Fibroblast of pulmonary artery (primary cell): ENCODE data around the gene EHD1.

Experiments used
- DNase-seq: peaks from one replicate; pipeline ENCODE4 v3.0.0-alpha.2; 2010; ENCODE audit warnings: low read depth
- H3K4me3 ChIP-seq: replicated peaks from 2 replicates; pipeline ENCODE4 v1.5.1; 2011; ENCODE audit warnings: low read depth, mild to moderate bottlenecking, control low read depth, low read length, moderate library complexity
- TF ChIP-seq, protein P1 (sequence below): IDR thresholded peaks from 2 replicates; pipeline ENCODE4 v1.5.1; 2011; ENCODE audit warnings: mild to moderate bottlenecking, control low read depth, low read length, inconsistent platforms; ENCODE audit errors: missing control alignments

Gene EHD1

DNA sequence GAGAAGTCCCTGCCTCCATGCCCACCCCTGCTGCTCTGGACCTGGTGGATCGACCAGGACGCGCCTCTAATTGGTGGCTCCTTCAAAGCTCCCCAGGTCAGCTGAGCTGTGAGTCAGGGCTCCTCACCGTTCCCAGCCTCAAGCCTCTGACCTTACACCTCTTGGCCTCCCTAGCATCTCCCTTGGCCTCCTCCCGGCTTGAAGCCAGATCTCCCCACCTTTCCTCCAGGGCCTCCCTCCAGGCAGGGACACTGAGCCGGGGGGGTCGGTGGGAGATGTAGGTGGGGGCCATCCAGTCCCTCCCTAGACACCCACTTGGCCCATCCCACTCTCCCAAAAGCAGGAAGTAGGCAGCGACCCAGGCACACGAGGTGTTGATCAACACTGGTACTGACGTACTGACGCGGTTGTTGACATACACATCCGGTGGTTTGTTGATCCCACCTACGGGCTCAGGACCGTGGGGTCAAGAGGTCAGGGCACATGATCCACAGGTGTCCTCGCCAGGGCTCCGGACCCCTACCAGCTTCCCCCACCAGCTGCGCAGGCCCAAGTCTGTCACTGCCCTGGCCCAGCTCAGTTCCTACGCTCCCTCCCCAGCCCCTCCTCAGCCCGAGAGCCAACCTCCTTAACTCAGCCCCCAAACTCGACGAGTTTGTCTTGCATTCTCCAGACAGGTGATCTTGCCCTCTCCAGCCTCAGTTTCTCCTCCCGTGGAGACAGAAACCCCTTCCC lies 37.8 kb upstream of the EHD1 start:
- DNase-seq, result peak; percentile 59
- TF ChIP-seq, protein P1, sequence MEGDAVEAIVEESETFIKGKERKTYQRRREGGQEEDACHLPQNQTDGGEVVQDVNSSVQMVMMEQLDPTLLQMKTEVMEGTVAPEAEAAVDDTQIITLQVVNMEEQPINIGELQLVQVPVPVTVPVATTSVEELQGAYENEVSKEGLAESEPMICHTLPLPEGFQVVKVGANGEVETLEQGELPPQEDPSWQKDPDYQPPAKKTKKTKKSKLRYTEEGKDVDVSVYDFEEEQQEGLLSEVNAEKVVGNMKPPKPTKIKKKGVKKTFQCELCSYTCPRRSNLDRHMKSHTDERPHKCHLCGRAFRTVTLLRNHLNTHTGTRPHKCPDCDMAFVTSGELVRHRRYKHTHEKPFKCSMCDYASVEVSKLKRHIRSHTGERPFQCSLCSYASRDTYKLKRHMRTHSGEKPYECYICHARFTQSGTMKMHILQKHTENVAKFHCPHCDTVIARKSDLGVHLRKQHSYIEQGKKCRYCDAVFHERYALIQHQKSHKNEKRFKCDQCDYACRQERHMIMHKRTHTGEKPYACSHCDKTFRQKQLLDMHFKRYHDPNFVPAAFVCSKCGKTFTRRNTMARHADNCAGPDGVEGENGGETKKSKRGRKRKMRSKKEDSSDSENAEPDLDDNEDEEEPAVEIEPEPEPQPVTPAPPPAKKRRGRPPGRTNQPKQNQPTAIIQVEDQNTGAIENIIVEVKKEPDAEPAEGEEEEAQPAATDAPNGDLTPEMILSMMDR, result no peak
- H3K4me3 ChIP-seq, result peak overlapping the region; percentile 96

DNA sequence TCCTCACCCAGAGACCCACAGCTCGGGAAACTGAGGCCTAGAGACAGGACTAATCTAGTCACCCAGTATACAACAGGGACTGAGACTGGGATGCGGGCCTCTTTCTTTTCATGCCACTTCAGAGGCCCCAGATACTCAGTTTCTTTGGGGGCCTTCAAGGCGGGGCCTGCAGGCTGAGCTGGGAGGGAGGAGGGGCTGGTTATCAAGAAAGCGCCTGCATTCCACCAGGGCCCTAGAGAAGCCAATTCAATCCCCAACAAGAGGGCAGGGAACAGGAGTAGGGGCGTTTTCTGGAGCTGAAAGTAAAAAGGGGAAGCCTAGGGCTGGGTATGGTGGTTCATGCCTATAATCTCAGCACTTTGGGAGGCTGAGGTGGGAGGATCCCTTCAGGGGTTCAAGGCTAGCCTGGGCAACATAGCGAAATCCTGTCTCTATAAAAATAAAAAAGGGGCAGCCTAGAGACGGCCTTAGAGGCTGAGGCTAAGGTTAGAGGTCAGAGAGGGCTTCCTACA lies 37.0 kb upstream of the EHD1 start:
- peak overlapping the region; percentile 96 for H3K4me3 ChIP-seq
- DNase-seq, result no peak
- TF ChIP-seq, protein P1, result no peak

DNA sequence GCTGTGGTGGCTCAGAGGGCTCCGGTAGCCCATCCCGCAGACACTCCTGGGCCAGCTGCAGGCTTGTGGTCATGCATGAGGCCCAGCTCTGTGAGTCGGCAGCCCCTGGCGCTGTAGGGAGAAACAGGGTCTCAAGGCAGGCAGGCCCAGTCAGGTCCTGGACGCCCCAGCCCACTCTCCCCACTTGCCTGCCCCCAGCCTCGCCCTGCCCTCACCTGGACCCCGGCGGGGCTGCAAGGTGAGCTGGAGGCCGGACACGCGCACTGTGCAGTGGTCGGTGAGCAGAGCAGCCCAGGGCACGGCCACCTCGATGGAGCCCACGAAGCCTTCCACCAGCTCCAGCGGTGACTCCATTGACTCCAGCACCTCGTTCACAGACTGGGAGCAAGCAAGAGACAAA lies 35.7 kb upstream of the EHD1 start:
- TF ChIP-seq, protein P1, result no peak
- H3K4me3 ChIP-seq, result no peak overlapping the region
- DNase-seq, result no peak

DNA sequence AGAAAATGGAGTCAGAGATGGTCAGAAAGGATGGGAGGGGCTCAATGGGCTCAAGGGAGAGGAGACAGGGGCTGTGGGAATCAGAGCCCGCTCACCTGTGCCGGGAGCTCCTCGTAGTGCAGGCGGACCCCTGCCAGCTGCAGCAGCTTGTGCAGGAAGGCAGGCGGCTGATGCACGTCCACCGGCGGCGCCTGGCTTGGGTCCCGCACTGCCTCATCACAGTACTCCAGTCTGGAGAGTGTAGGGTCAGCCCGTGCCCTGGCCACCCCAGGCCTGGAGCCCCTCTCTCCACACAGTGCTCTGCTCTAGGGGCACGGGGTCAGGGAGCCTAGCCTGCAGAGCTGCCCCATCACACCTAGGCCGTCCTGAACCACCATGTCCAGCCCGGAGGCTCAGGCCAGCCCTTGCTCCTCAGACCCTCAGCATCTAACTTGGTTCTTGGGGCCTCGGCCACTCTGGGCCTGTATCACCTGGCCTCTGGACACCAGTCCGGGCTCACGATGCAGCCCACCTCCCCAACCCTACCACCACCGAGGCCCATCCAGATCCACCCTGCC lies 34.8 kb upstream of the EHD1 start:
- TF ChIP-seq, protein P1, result no peak
- no peak for DNase-seq
- no peak overlapping the region for H3K4me3 ChIP-seq

GRCh38 chr11:64911689-64912088 lies 33.3 kb upstream of the EHD1 start:
- no peak for DNase-seq
- TF ChIP-seq, protein P1, result no peak
- no peak overlapping the region for H3K4me3 ChIP-seq

DNA sequence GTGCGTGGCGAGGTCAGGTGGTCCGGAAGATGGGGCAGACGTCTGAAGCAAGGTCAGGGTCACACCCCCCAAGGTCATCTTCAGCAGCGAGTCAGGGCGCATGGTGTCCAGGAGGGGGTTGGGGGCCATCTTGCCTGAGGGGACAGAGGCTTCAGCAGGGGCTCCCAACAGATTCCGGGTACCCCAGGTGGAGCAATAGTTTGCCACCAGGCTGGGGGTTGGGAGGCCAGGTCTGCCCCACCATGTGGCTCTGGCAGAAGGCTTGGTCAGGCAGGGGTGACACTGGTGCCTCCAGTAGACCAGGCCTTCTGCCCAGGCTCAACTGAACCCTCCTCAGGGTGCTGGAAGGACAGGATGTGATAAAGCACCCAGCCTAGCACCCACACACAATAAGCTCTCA lies 32.7 kb upstream of the EHD1 start:
- no peak overlapping the region for H3K4me3 ChIP-seq
- TF ChIP-seq, protein P1, result no peak
- no peak for DNase-seq
